Measurements from ENCODE around the gene PTPRN2. TPM values are rescaled to one million over a fixed set of nuclear protein-coding genes. Genes with fewer than 3 reads are reported as not detected.

Gene PTPRN2
- total and polyA plus RNA-seq, 2 of the 8 experiments (the other 6 are each of a cell fraction or from before 2014, with no cell fraction given), result 2.6 to 4.5 TPM

GRCh38 chr7:158097453-158098124 is 490.0 kb downstream of the PTPRN2 start:
- H4K5ac ChIP-seq (ENCODE audit: insufficient read length, low read depth, low read length), result no peak overlapping the region
- DNase-seq (ENCODE audit: low read depth in 1 of 2, low spot score in 2 of 2), result no peak
- TF ChIP-seq ZNF274 (IDR thresholded peaks at IDR 0.05; ENCODE audit: borderline replicate concordance, extremely low read depth, low read length) (no peak), GABPA (IDR thresholded peaks at IDR 0.05; ENCODE audit: borderline replicate concordance, insufficient read depth, low read length) (no peak), SP4 (IDR thresholded peaks at IDR 0.05; ENCODE audit: low read length) (no peak), FOSL1 (IDR thresholded peaks at IDR 0.05; ENCODE audit: insufficient read depth, low read depth, low read length) (no peak), SAP30 (IDR thresholded peaks at IDR 0.05; ENCODE audit: insufficient read depth, insufficient replicate concordance, low read length) (no peak), SUZ12 (IDR thresholded peaks at IDR 0.05; ENCODE audit: low read length) (no peak), BRCA1 (IDR thresholded peaks at IDR 0.05; ENCODE audit: low read depth, low read length) (no peak), SIRT6 (IDR thresholded peaks at IDR 0.05; ENCODE audit: low read length) (no peak), NRF1 (IDR thresholded peaks at IDR 0.05; ENCODE audit: low read depth, low read length) (no peak), MAFK (IDR thresholded peaks at IDR 0.05; ENCODE audit: low read depth, low read length) (no peak), RNF2 (IDR thresholded peaks at IDR 0.05; ENCODE audit: borderline replicate concordance, low read depth, low read length, missing control alignments, poor library complexity, severe bottlenecking) (no peak), BACH1 (IDR thresholded peaks at IDR 0.05; ENCODE audit: low read length) (no peak), CBX5 (IDR thresholded peaks at IDR 0.05; ENCODE audit: low read depth, low read length) (no peak), HDAC6 (IDR thresholded peaks at IDR 0.05; ENCODE audit: low read depth, low read length) (no peak)

More at GRCh38 chr7:158097453-158098124, 490.0 kb downstream of the PTPRN2 start:
- H3K4me2 ChIP-seq (ENCODE audit: insufficient read depth in 1 of 2, low read depth in 2 of 2, low read length in 2 of 2), result no peak overlapping the region
- H3K23me2 ChIP-seq (ENCODE audit: low read depth, low read length), result no peaks in the 10 kb centered on the region
- H2BK120ac ChIP-seq (replicated peaks; ENCODE audit: low read depth, low read length), result no peak overlapping the region
- no peak overlapping the region for H2BK15ac ChIP-seq (ENCODE audit: low read length)
- peaks cover 0 to 31% of the 10 kb centered on the region in 2 experiments; a peak in 2 of 4 replicates for H3K9me3 ChIP-seq (ENCODE audit: insufficient read depth in 2 of 2, low read depth in 1 of 2, low read length in 1 of 2)
- H3K79me2 ChIP-seq (ENCODE audit: control insufficient read depth in 1 of 2, insufficient read depth in 2 of 2, low read length in 2 of 2), result no peaks in the 10 kb centered on the region
- no peaks in the 10 kb centered on the region for H3K79me1 ChIP-seq (ENCODE audit: low read depth, low read length)
- no peak overlapping the region for H4K91ac ChIP-seq (replicated peaks; ENCODE audit: insufficient read length, low read length)
- H4K20me1 ChIP-seq (replicated peaks in 1 of 2; ENCODE audit: control insufficient read depth in 1 of 2, insufficient read depth in 2 of 2, low read length in 2 of 2), result no peaks in the 10 kb centered on the region
- H2BK20ac ChIP-seq (ENCODE audit: low read length), result no peak overlapping the region
- no peak overlapping the region for H4K8ac ChIP-seq (ENCODE audit: extremely low read depth, insufficient read depth, low read length)
- H2AK5ac ChIP-seq (ENCODE audit: low read depth, low read length), result no peak overlapping the region
- no peak overlapping the region for H3K18ac ChIP-seq (ENCODE audit: extremely low read depth, low read length)
- no peak overlapping the region for H3K4ac ChIP-seq (replicated peaks; ENCODE audit: insufficient read length, low read depth, low read length)
- no peak overlapping the region for H3K23ac ChIP-seq (ENCODE audit: insufficient read length)
- H3K4me3 ChIP-seq (ENCODE audit: extremely low read depth in 1 of 4, insufficient read depth in 2 of 4, low read depth in 3 of 4, low read length in 4 of 4), result no peak overlapping the region
- no peak overlapping the region for H2BK12ac ChIP-seq (ENCODE audit: low read depth, low read length)
- WGBS, 2 experiments (ENCODE audit: extremely low coverage in 1 of 2, insufficient coverage in 1 of 2, insufficient read length in 1 of 2, insufficient replicate concordance in 2 of 2, low coverage in 1 of 2, low lambda C conversion rate in 2 of 2, missing lambda C conversion rate in 1 of 2), result 94% methylated on average over 39 of the region's 39 CpGs; no CpG with 5 or more reads in 1 of the 2 experiments
- no peak overlapping the region for H3K9ac ChIP-seq (replicated peaks in 1 of 4; ENCODE audit: extremely low read depth in 1 of 4, low read depth in 3 of 4, low read length in 3 of 4)
- no peaks in the 10 kb centered on the region for H3K27me3 ChIP-seq (replicated peaks in 1 of 4; ENCODE audit: control insufficient read depth in 3 of 4, extremely low read depth in 1 of 4, insufficient read depth in 3 of 4, low read length in 3 of 4)
- H3K56ac ChIP-seq (replicated peaks; ENCODE audit: insufficient read length, low read depth, low read length), result no peak overlapping the region
- no peak overlapping the region for H2AFZ ChIP-seq (ENCODE audit: low read length)
- no peaks in the 10 kb centered on the region for H3K36me3 ChIP-seq (ENCODE audit: control insufficient read depth in 2 of 4, insufficient read depth in 4 of 4, low read length in 3 of 4)
- H3K27ac ChIP-seq (ENCODE audit: low read depth, low read length), result no peak overlapping the region
- peaks cover 0 to 3% (median under 1%) of the 10 kb centered on the region in 4 experiments; a peak in 1 of 7 replicates for H3K4me1 ChIP-seq (replicated peaks in 1 of 4; ENCODE audit: control insufficient read depth in 3 of 4, insufficient read depth in 4 of 4, low read length in 3 of 4)
- CTCF ChIA-PET (ENCODE audit: partially characterized antibody), result interaction anchor here (1.0 kb wide), 1 partner anchor 311 kb away, joined by 3 read pairs; no protein-coding TSS in a partner anchor
- no peak overlapping the region for H3K14ac ChIP-seq (ENCODE audit: insufficient read length)
- FAIRE-seq, result no peak
- POLR2A ChIA-PET (ENCODE audit: partially characterized antibody), result no interaction called here
- H2BK5ac ChIP-seq (ENCODE audit: low read depth, low read length), result no peak overlapping the region

Data from H1 (cell line).